Measurements from ENCODE around the gene YWHAQ. TPM values are rescaled to one million over a fixed set of nuclear protein-coding genes. Genes with fewer than 3 reads are reported as not detected.

YWHAQ gene
- 271 and 274 TPM in 2 replicates for total RNA-seq

DNA sequence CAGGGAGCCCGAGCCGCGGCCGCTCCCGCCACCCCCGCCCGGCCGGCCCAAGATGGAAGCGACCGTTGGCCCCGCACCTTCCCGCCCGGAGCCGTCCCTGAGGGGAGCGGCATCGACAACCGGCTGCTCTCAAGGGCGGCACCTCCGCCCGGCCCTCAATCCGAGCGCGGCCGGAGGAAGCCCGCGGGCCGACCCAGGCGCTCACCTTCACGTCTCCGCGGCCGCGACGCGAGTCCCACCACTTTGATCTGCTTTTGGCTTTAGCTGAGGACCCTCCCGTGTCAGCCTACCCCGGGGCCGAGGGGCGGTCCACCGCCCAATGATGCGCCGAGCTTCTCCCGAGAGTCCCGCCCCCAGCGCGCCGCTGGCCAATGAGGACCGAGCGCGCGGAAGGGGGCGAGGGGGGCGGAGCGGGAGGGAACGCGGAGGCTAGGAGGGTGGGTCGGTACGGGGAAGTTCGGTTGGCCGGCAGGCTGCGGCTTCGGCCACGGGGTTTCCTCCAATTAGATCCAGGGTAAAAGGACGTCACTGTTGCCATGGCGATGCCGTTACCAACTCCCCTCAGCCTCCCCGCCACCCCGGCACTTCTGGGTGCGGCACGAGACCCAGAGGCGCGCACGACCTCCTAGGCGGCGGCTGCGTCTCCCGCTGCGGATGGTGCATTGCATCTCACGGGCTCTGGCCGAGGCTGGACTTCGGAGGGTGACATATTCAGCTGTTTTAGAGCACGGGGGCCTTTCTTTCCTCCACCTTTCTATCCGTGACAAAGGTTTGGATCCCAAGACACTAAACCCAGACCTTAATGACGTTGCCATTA, at the start of gene YWHAQ:
TSS of gene YWHAQ (minus strand) at position 262 of the 817 bp plus-strand sequence. CDS start 545 bp downstream, outside the sequence.

DNA sequence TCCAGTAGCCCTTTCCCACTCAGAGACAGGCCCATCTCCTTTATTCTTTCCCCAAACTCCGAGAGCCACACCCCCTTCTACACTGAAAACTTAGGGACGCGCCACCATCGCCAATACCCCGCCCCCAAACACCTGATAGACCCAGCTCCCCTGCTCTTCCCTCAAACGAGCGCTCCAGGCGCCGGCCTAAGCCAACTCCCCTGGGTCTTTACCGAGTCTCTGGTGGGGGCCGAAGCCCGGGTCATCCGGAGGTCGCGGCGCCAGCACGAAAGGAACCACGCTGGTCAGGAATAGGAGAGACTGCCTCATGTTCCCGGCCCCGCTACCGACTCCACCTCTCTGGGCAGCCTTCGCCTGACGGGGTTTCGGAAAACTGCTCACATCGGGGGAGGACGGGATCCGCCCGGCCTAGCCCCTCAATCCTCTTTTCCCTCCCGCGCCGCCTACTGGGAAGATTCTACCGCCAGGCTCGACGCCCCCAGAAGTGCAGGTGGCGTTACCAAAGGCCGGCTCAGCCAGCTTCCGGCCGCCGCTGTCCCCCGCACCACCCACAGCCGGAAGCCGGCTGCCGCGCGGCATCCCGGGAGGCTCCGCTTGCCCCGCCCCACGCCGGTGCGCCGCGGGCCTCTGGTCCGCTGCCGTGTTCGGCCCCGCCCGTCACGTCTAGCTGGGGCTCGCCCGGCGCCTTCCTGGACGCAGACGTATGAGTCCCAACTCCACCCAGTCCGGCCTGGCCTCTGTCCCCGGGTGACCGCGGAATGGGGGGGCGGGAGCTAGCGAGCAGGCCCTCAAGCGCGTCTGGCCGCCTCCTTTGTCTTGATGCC, 75.3 kb downstream of the YWHAQ start, which contains the start of gene ADAM17:
TSS of gene ADAM17 (minus strand) at position 534 of the 824 bp plus-strand sequence. CDS start at position 309, 225 bp downstream.

Other genes with a start within 250 kb of the YWHAQ start
- gene ITGB1BP1, start 207.5 kb downstream of the YWHAQ start, total RNA-seq = 41.6 and 62.6 TPM in 2 replicates
- gene CPSF3, start 207.3 kb downstream of the YWHAQ start, total RNA-seq = 39.7 and 43.3 TPM in 2 replicates
- 45.9 and 51.2 TPM in 2 replicates for gene IAH1, start 156.4 kb downstream of the YWHAQ start, total RNA-seq
- gene ADAM17, start 75.2 kb downstream of the YWHAQ start, total RNA-seq = 37.1 and 51.7 TPM in 2 replicates
- 14.4 and 22.4 TPM in 2 replicates for gene TAF1B, start 212.5 kb upstream of the YWHAQ start, total RNA-seq

Measured in smooth muscle cell of the pulmonary artery (primary cell).